Measurements from ENCODE around the gene NR2C1.
"Not testable (repeated sequence)": the region's sequence is repeated elsewhere in the genome, so short reads cannot be mapped to it uniquely, and the experiment has no call there.

Gene NR2C1

DNA sequence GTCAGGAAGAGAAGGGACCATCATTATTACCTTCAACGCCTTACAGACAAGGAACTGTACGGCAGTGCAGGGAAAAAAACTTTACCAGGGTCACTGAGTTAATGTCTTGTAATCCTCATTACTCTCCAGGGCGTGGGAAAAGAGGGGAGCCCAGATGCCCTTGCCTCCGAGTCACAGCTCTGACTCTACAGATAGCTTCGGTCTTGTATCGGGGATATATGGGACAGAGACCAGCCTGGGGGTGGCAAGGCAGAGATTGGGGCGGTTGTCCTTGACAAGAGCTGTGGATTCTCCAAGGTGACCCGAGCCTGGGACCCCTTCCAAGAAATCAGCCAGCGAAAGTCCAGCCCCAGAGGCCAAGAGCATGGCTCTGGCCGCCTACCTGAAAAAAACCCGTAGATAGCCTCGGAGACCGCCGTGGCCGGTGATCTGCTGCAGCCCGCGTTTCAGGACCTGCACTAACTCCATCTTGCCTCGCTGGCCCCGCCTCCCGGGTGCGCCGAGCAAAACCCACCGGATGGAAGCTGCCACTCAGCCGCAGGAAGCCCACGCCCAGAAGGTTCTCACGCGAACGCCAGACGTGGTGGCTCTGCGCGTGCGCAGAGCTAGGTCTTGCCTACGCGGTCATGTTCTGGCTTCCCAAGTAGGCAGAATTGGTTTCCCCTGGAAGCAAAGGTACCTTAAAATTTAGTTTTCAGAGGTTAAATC lies 70.1 kb downstream of the NR2C1 start, which contains the start of gene NDUFA12:
TSS of gene NDUFA12 (minus strand) at position 485 of the 708 bp plus-strand sequence. CDS start at position 468, 17 bp downstream.
- DNase-seq (ENCODE audit: low read depth in 3 of 3): peak; percentile 91 to 93 (median 91)

DNA sequence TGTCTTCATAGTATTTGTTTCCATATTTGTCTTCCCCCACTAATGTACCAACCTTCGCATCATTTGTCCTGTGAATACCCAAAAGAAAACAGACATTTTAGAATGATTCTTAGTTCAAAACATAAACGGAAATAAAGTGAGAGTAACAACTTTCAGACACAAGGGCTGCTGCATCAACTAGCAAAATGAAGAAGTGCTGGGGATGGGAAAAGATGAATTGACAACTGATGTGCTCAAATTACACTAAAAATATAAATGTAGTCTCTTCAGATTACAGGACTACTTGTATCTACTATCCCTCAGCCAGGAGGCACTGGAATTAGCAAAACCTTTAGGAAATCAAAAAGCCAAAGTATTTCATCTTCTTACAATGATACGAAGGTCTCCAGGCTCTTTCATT lies 70.7 kb downstream of the NR2C1 start:
- DNase-seq (ENCODE audit: low read depth in 3 of 3): no peak

GRCh38 chr12:94998326-94998725 lies 75.1 kb downstream of the NR2C1 start:
- DNase-seq (ENCODE audit: low read depth in 3 of 3): no peak

GRCh38 chr12:94997726-94998125 lies 75.7 kb downstream of the NR2C1 start:
- DNase-seq (ENCODE audit: low read depth in 3 of 3): no peak

- DNase-seq (ENCODE audit: low read depth in 3 of 3): no peak
Measured at GRCh38 chr12:94997061-94997460, 76.4 kb downstream of the NR2C1 start.

- DNase-seq (ENCODE audit: low read depth in 3 of 3): no peak
Measured at GRCh38 chr12:94994312-94994711, 79.1 kb downstream of the NR2C1 start.

- DNase-seq (ENCODE audit: low read depth in 3 of 3): not testable (repeated sequence)
Measured at GRCh38 chr12:94993855-94994254, 79.6 kb downstream of the NR2C1 start.

DNA sequence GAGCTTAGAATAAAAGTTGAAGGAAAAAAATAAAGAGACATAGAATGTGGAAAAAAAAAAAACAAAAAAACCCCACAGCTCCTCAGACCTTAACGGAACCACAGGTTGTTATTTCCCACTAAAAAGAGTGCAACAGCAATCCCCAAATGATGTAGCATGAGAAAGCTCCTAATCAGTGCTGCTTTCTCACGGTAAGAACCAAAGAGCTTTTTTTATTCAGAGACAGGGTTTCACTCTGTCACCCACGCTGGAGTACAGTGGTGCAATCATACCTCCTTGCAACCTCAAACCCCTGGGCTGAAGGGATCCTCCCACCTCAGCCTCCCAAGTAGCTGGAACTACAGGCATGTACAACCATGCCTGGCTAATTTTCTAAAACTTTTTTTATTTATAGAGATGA lies 83.2 kb downstream of the NR2C1 start:
- DNase-seq (ENCODE audit: low read depth in 3 of 3): no peak

DNA sequence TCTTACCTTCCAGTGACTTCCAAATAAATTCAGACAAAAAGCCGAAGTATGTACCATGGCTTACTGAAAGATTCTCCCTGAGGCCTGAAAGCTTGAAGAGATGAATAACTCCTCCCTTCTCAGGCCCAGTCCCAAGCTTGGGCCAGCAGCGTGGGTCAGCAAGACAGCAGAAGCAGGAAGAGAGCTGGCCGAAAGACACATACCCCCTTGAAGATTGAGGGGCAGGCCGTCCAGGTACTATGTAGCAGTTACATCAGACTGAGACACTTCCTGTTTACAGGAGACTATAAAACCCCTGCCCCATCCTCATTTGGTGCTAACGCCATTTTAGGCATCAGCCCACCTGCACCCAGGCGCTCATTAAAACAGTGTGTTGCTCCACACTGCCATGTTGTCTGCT lies 84.9 kb downstream of the NR2C1 start:
- no peak for DNase-seq (ENCODE audit: low read depth in 3 of 3)

- no peak for DNase-seq (ENCODE audit: low read depth in 3 of 3)
Measured at GRCh38 chr12:94987801-94988200, 85.6 kb downstream of the NR2C1 start.

DNA sequence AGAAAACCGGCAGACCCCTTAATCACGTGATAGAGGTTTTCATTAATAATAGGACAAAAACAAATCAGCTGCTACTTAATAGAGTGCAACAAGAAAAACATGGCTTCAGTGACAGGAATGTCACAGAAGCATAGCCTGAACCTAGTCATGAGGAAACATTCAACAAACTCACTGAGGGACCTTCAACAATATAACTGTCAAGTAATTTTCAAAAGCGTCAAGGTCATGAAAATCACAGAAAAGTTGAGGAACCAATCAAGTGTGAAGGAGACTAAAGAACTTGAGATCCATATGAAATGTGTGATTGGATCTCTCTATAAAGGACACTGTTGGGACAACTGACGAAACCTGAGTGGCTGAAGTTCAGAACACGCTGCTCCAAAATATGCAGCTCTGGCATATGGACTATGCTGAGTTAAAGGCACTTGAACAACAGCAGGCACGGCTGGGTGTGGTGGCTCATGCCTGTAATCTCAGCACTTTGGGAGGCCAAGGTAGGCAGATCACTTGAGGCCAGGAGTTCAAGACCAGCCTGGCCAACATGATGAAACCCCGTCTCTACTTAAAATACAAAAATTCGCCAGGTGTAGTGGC lies 86.2 kb downstream of the NR2C1 start:
- DNase-seq (ENCODE audit: low read depth in 3 of 3): no peak

- not testable (repeated sequence) for DNase-seq (ENCODE audit: low read depth in 3 of 3)
Measured at GRCh38 chr12:94985099-94985498, 88.3 kb downstream of the NR2C1 start.

DNA sequence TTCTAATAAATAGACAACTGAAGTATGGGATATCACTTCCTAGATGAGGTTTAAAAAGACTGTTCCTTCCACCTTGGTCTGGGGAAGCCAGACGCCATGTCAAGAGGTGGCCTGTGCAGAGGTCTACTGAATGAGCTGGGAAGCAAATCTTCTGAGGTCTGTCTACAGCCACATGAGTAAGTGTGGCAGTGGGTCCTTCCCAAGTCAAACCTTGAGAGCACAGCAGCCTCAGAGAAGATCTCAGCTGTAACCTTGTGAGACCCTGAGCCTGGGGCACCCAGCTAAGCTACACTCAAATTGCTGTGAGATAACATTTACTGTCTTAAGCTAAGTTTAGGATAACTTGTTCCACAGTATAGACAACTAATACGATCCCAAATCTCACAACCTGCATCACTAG lies 90.1 kb downstream of the NR2C1 start:
- DNase-seq (ENCODE audit: low read depth in 3 of 3): no peak

GRCh38 chr12:94982456-94982855 lies 91.0 kb downstream of the NR2C1 start:
- DNase-seq (ENCODE audit: low read depth in 3 of 3): no peak

GRCh38 chr12:94980577-94980976 lies 92.8 kb downstream of the NR2C1 start:
- no peak for DNase-seq (ENCODE audit: low read depth in 3 of 3)

GRCh38 chr12:94979941-94980340 lies 93.5 kb downstream of the NR2C1 start:
- no peak for DNase-seq (ENCODE audit: low read depth in 3 of 3)

GRCh38 chr12:94977766-94978468 lies 95.5 kb downstream of the NR2C1 start:
- DNase-seq (ENCODE audit: low read depth in 3 of 3): no peak

GRCh38 chr12:94973221-94973620 lies 100.2 kb downstream of the NR2C1 start:
- no peak for DNase-seq (ENCODE audit: low read depth in 3 of 3)

- DNase-seq (ENCODE audit: low read depth in 3 of 3): no peak
Measured at GRCh38 chr12:94972795-94973194, 100.6 kb downstream of the NR2C1 start.

DNA sequence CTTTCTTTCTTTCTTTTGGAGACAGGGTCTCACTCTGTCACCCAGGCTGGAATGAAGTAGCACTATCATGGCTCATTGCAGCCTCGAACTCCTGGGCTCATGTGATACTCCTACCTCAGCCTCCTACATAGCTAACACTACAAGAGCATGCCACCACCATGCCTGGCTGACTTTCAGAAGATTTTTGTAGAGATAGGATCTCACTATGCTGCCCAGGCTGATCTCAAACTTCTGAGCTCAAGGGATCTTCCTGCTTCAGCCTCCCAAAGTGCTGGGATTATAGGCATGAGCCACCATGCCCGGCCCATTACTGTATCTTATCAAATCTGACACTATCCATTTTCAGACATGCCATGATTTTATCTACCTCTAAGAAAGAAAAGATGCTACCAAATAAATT lies 101.5 kb downstream of the NR2C1 start:
- DNase-seq (ENCODE audit: low read depth in 3 of 3): no peak

DNA sequence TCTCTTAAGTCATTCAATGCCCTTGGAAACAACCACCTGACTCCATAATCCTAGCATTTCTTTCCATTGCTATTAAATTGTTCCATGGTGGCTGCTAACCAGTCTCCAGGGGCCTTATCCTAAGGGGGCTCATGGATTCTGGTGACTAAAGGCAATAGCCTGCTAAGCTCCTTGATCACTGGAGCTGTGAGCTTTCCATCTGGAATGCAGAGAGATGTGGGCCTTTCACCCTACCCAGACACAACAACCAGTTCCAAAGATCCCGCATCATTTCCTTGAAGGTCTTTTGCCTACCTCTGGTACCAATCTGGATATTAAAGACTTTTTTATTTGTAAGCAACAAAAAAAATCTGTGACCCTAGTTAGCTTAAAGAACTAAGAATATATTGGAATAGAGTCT lies 102.9 kb downstream of the NR2C1 start:
- DNase-seq (ENCODE audit: low read depth in 3 of 3): no peak

Data from stimulated activated CD4-positive, alpha-beta T cell treated with anti-CD3 and anti-CD28 coated beads, TNF-alpha, amount 100 ng/mL, for 48 hours (primary cell).